AG09309 (cell line): ENCODE results near the gene OR13D1.

ENCODE experiments used
- DNase-seq: peaks from one replicate; pipeline ENCODE4 v3.0.0-alpha.2; 2010; ENCODE audit warnings: low read depth
- H3K4me3 ChIP-seq: 2 replicates; pipeline ENCODE4 v1.5.1; 2011; ENCODE audit warnings: mild to moderate bottlenecking, low read depth, low read length, moderate library complexity; ENCODE audit not compliant: control insufficient read depth
- TF ChIP-seq, protein P1 (sequence below): IDR thresholded peaks from 2 replicates; pipeline ENCODE4 v1.5.1; 2011; ENCODE audit warnings: mild to moderate bottlenecking, low read depth, low read length, inconsistent platforms; ENCODE audit not compliant: insufficient read depth, control insufficient read depth; ENCODE audit errors: missing control alignments

OR13D1 gene

DNA sequence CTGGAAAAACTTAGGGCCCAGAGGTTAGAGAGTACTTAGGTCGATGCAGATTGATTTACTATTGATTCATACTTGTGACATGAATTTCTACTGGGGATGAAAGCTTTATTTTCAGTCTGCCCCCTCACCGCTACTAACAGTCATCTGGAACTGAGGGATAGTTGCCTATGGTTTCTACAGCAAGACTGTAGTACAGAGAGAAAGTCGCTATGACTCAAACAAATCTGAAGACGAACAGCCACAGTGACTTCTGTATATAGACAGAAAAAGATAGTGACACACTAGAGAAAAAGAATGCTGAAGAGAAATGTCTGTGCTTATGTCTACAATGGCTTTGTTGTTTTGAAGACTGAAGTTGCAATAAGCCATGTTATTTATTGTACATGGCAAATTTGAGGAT lies 17.3 kb downstream of the OR13D1 start:
- DNase-seq: no peak
- TF ChIP-seq, protein P1, sequence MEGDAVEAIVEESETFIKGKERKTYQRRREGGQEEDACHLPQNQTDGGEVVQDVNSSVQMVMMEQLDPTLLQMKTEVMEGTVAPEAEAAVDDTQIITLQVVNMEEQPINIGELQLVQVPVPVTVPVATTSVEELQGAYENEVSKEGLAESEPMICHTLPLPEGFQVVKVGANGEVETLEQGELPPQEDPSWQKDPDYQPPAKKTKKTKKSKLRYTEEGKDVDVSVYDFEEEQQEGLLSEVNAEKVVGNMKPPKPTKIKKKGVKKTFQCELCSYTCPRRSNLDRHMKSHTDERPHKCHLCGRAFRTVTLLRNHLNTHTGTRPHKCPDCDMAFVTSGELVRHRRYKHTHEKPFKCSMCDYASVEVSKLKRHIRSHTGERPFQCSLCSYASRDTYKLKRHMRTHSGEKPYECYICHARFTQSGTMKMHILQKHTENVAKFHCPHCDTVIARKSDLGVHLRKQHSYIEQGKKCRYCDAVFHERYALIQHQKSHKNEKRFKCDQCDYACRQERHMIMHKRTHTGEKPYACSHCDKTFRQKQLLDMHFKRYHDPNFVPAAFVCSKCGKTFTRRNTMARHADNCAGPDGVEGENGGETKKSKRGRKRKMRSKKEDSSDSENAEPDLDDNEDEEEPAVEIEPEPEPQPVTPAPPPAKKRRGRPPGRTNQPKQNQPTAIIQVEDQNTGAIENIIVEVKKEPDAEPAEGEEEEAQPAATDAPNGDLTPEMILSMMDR: no peak
- H3K4me3 ChIP-seq: no peak overlapping the region

DNA sequence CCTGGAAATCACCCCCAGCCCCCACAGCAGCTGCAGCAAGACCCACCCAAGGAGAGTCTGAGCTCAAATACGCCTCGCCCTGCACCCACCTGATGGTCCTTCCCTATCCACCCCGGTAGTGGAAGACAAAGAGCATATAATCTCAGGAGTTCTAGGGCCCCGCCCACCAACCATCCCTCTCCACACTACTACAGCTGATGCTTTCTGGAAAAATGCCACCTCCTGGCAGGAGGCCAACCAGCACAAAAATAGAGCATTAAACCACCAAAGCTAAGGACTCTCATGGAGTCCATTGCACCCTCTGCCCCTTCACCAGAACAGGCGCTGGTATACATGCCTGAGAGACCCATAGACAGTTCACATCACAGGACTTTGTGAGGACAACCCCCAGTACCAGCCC lies 30.7 kb downstream of the OR13D1 start:
- DNase-seq: no peak
- TF ChIP-seq, protein P1: no peak
- H3K4me3 ChIP-seq: no peak overlapping the region

DNA sequence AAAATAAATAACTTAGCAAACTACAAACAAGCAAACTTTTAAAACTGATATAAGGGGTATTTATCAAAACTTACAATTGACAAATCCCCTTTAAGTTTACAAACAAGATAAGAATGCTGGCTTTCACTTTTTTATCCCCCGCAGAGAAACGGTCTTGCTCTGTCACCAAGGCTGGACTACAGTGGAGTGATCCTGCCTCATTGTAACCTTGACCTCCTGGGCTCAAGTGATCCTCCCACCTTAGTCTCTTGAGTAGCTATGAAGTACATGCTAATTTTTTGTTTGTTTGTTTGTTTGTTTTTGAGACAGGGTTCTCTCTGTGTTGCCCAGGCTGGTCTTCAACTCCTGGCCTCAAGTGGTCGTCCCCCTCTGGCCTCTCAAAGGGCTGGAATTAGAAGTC lies 44.1 kb downstream of the OR13D1 start:
- H3K4me3 ChIP-seq: no peak overlapping the region
- no peak for DNase-seq
- TF ChIP-seq, protein P1: no peak

DNA sequence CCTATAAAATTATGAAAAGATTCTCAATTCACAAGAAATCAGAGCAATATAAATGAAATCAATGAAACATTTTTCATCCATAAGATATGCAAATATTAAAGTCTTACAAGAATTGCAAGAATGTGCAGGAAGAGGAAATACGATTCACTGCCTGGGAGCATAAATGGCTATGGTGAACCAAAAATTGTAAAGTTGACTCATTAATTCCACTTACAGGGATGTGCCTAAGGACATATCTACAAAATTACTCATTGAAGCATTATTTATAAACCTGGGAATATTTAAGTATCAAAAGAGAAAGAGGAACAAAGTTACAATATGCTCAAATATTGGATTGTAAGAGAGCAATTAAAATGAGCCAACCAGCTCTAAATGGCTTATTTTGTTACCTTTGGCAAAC lies 46.3 kb downstream of the OR13D1 start:
- peak; percentile 40 for DNase-seq
- H3K4me3 ChIP-seq: no peak overlapping the region
- TF ChIP-seq, protein P1: no peak

DNA sequence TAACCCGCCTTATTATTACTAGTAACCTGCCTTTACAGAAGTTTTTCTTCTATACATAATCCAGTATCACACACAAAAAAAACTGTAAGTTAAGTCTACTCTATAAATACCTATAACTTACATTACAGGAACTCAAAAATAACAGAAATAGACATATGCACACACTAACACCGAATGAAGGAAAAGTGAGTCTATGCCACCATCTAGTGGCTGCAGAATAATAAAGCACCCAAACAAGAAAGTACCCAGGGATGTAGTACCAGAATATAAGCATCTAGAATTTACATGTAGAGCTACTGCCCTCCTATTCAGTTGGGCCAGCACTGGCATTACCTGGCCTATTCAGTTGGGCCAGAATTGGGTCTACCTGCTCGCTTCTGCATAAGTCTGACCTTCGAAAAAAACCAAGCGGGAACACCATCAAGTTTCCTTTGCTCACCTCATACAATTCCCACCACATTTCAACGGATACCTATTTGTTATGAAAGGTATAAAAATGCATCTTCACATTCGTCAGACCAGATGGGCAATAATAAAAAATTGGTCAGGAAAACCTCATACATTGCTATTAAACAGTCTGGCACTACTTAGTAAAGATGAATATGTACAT lies 49.2 kb downstream of the OR13D1 start:
- no peak overlapping the region for H3K4me3 ChIP-seq
- DNase-seq: peak; percentile 32
- TF ChIP-seq, protein P1: peak; percentile 59
